ENCODE data around the gene DPYSL5.

DNA sequence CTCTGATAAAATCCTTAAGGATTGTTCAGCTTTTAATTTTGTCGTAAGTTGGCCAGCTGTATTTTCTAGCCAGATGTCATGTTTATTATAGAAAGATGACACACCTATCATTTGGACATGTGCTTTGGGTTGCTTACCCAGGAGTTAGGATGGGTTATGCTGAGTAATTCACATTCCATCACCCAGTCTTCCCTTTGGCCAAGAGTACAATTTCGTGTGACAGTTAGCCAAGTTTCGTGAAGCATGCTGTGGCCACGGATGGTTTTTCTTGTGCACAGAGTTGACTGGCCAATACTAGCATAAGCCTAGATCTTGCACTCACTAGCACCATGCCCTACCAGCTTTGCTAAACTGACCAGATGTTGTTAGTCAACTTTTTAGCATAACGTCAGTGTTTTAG, 128.3 kb downstream of the DPYSL5 start:
- TF ChIP-seq, protein P1, sequence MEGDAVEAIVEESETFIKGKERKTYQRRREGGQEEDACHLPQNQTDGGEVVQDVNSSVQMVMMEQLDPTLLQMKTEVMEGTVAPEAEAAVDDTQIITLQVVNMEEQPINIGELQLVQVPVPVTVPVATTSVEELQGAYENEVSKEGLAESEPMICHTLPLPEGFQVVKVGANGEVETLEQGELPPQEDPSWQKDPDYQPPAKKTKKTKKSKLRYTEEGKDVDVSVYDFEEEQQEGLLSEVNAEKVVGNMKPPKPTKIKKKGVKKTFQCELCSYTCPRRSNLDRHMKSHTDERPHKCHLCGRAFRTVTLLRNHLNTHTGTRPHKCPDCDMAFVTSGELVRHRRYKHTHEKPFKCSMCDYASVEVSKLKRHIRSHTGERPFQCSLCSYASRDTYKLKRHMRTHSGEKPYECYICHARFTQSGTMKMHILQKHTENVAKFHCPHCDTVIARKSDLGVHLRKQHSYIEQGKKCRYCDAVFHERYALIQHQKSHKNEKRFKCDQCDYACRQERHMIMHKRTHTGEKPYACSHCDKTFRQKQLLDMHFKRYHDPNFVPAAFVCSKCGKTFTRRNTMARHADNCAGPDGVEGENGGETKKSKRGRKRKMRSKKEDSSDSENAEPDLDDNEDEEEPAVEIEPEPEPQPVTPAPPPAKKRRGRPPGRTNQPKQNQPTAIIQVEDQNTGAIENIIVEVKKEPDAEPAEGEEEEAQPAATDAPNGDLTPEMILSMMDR (IDR thresholded peaks at IDR 0.05): no peak
- TF ChIP-seq POLR2A (IDR thresholded peaks at IDR 0.05): no peak

Measured in body of pancreas (tissue), 4 donors.